AG04450 (cell line): ENCODE data around the gene PCDH17. TPM values are rescaled to one million over a fixed set of nuclear protein-coding genes. Genes with fewer than 3 reads are reported as not detected.

ENCODE experiments used
- CTCF ChIA-PET: fragments of 300-600, 350-600 bp; formaldehyde crosslinking; extraction: SDS; loops from one replicate; lab custom pipeline; 2022; ENCODE audit warnings: antibody characterized with exemption, inconsistent platforms; lab: Charles Lee
- POLR2A ChIA-PET: fragments of 350-600 bp; formaldehyde crosslinking; extraction: SDS; loops from one replicate; lab custom pipeline; 2021; ENCODE audit warnings: antibody characterized with exemption, inconsistent platforms; lab: Yijun Ruan, JAX
- DNase-seq: peaks from one replicate; pipeline ENCODE4 v3.0.0-alpha.2; 2011; ENCODE audit warnings: low read depth, low spot score
- H3K27ac ChIP-seq: one replicate; pipeline ENCODE4 v1.5.1; 2012; ENCODE audit warnings: low read depth, low read length, control low read depth
- H3K27me3 ChIP-seq: one replicate; pipeline ENCODE4 v1.6.0; 2012; ENCODE audit warnings: low read length; ENCODE audit not compliant: control insufficient read depth, insufficient read depth
- H3K4me3 ChIP-seq: 2 replicates; pipeline ENCODE4 v1.5.1; 2011; ENCODE audit warnings: mild to moderate bottlenecking, low read depth, low read length, control low read depth
- H3K9me3 ChIP-seq: 2 replicates; pipeline ENCODE4 v1.5.1; 2012; ENCODE audit warnings: low read length; ENCODE audit not compliant: control insufficient read depth, insufficient read depth
- CTCF ChIP-seq: IDR thresholded peaks from 2 replicates; pipeline ENCODE4 v1.5.1; 2011; ENCODE audit warnings: low read depth, low read length, control low read depth, inconsistent platforms
- polyA plus RNA-seq: library from polyadenylated mRNA; depleted of rRNA; stranded (reverse); fragments of >200 nt; gene quantifications from 2 replicates; pipeline ENCODE4 v1.2.3, GENCODE V29; 2011

The PCDH17 gene
- polyA plus RNA-seq, 1 experiment = not detected

GRCh38 chr13:57666131-57666953 is 34.8 kb downstream of the PCDH17 start:
- CTCF ChIA-PET = interaction anchor here (1.3 kb wide), 1 partner anchor 42 kb away, joined by 3 read pairs; no protein-coding TSS in a partner anchor
- POLR2A ChIA-PET = no interaction called here
- H3K27me3 ChIP-seq = no peaks in the 10 kb centered on the region
- no peak overlapping the region for H3K4me3 ChIP-seq
- no peak overlapping the region for H3K27ac ChIP-seq
- no peak for TF ChIP-seq CTCF
- peaks cover 3% of the 10 kb centered on the region; the same call in 1 of the 2 replicates for H3K9me3 ChIP-seq
- DNase-seq = no peak

- CTCF ChIA-PET = interaction anchor here (1.0 kb wide), 1 partner anchor 48 kb away, joined by 3 read pairs; no protein-coding TSS in a partner anchor
- POLR2A ChIA-PET = no interaction called here
- H3K27ac ChIP-seq = no peak overlapping the region
- no peak for DNase-seq
- no peak for TF ChIP-seq CTCF
- no peak overlapping the region for H3K4me3 ChIP-seq
- no peaks in the 10 kb centered on the region for H3K27me3 ChIP-seq
- no peaks in the 10 kb centered on the region for H3K9me3 ChIP-seq
Measured at GRCh38 chr13:57672168-57672567, 40.6 kb downstream of the PCDH17 start.

- Histone ChIP-seq H3K4me3 (no peak overlapping the region), H3K27ac (no peak overlapping the region), H3K9me3 (no peaks in the 10 kb centered on the region), H3K27me3 (no peaks in the 10 kb centered on the region)
- no peak for DNase-seq
- ChIA-PET CTCF (no interaction called here), POLR2A (no interaction called here)
- no peak for TF ChIP-seq CTCF
Measured at GRCh38 chr13:57673197-57673596, 41.7 kb downstream of the PCDH17 start.

GRCh38 chr13:57675526-57675925 is 44.0 kb downstream of the PCDH17 start:
- no peak for DNase-seq
- no peak for TF ChIP-seq CTCF
- no peaks in the 10 kb centered on the region for H3K9me3 ChIP-seq
- ChIA-PET POLR2A (no interaction called here), CTCF (no interaction called here)
- no peak overlapping the region for H3K4me3 ChIP-seq
- no peaks in the 10 kb centered on the region for H3K27me3 ChIP-seq
- no peak overlapping the region for H3K27ac ChIP-seq

- no peaks in the 10 kb centered on the region for H3K27me3 ChIP-seq
- H3K4me3 ChIP-seq = no peak overlapping the region
- TF ChIP-seq CTCF = no peak
- no peak for DNase-seq
- no peaks in the 10 kb centered on the region for H3K9me3 ChIP-seq
- no peak overlapping the region for H3K27ac ChIP-seq
- ChIA-PET POLR2A (no interaction called here), CTCF (no interaction called here)
Measured at GRCh38 chr13:57680609-57681008, 49.1 kb downstream of the PCDH17 start.
